Fibroblast of skin of right quadriceps (primary cell): Measurements from ENCODE around the gene ATL3.
"Not testable (repeated sequence)": the region's sequence is repeated elsewhere in the genome, so short reads cannot be mapped to it uniquely, and the experiment has no call there.

Experiments used
- DNase-seq: peaks from one replicate; pipeline ENCODE4 v3.0.0-alpha.2; 2013

ATL3 gene

DNA sequence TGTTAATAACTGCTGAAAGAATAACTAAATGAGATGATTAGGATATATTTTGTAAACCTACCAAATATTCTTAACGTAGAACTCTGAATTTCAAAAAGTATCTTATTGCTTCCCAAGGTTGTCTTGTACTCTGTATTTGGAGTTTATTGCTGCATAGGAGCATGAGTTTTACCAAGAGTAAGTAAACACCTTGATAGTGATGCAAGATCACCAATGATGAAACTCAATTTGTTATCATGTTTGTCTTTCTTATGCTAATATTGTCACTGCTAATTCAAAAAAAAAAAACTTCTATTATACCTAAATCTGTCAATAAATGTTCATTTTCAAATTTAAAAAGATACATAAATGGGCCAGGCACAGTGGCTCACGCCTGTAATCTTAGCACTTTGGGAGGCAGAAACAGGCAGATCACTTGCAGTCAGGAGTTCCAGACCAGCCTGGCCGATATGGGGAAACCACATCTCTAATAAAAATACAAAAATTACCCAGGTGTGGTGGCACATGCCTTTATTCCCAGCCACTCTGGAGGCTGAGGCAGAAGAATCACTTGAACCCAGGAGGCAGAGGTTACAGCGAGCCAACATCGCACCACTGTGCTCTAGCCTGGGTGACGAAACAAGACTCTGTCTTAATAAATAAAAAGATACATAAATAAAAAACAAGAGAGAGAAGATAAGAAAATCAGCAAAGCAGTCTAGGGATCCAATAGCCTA is 84.6 kb downstream of the ATL3 start:
- no peak for DNase-seq

DNA sequence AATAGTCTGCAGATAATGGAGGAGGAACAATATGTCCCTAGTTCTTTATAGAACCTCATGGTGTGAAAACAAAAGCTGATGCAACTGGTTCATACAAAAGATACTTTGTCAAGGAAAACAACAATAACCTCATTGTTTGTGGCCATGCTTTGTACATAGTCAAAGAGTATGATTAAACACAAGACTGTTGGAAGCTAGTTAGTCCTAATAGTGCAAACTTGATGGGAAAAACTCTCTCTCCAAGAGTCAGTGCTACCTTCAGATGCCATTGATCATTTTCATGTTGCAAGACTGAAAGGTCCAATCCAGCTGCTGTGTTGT is 87.9 kb downstream of the ATL3 start:
- DNase-seq: no peak

DNA sequence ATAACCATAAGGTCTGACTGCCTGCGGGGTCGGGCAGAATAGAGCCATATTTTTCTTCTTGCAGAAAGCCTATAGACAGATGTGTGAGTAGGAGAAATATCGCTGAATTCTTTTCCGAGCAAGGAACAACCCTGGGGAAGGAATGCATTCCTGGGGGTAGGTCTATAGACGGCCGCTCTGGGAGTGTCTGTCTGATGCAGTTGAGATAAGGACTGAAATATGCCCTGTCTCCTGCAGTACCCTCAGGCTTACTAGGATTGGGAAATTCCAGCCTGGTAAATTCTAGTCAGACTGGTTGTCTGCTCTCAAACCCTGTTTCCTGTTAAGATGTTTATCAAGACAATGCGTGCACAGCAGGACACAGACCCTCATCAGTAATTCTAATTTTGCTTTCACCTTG is 90.0 kb downstream of the ATL3 start:
- DNase-seq: not testable (repeated sequence)

DNA sequence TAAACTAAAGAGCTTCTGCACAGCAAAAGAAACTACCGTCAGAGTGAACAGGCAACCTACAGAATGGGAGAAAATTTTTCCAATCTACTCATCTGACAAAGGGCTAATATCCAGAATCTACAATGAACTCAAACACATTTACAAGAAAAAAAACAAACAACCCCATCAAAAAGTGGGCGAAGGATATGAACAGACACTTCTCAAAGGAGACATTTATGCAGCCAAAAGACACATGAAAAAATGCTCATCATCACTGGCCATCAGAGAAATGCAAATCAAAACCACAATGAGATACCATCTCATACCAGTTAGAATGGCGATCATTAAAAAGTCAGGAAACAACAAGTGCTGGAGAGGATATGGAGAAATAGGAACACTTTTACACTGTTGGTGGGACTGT is 92.3 kb downstream of the ATL3 start:
- not testable (repeated sequence) for DNase-seq

DNA sequence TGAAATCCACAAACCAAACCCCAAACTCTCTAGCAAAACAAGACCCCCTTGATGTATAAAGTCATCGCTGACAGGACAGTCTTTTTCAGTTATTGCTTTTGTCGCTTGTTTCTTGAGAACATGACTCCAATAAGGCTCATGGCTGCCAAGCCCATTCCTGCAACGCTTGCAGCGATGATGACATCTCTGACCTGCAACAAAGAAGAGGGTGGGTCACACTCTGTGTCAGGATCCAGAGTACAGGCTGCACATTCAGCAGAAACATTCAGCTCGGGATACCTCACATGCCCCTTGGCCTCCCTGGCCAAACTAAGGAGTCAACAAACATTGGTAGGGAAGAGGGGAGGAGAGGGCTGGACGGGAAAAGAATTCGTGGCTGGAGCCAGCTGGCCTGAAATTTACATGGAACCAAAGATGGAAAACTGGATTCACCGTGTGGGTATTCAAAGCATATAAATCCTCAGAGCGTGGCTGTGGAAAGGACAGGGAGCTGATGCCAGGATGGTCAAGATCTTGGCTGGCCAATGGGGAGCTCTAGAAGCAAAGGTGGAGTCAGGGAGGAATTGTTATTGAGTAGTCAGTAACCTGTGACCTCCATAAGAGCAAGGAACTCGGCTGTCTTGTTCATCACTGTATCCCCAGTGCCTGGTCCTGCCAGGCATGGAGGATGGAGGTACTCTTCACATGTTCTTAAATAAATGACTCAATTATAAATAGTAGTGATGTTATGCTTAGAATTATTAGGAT is 96.1 kb downstream of the ATL3 start:
- DNase-seq: no peak
